K562 (cell line): ENCODE data around the gene SLC35D3.
"Not testable (repeated sequence)": the region's sequence is repeated elsewhere in the genome, so short reads cannot be mapped to it uniquely, and the experiment has no call there.

Source experiments
- CTCF ChIP-seq, 3 experiments: IDR thresholded peaks in 2 of 3; conservative IDR thresholded peaks in 1 of 3; 2 replicates each; pipeline ENCODE4 v1.5.1; 2011 to 2012; ENCODE audit warnings: low read length in 3 of 3, mild to moderate bottlenecking in 3 of 3, control low read depth in 2 of 3, improper control_type of control experiment in 1 of 3, inconsistent platforms in 1 of 3, low read depth in 1 of 3, mixed read lengths in 1 of 3, moderate library complexity in 1 of 3; ENCODE audit not compliant: insufficient read depth in 2 of 3
- GTF2F1 ChIP-seq: IDR thresholded peaks from 2 replicates; pipeline ENCODE4 v1.6.1; 2011; ENCODE audit warnings: low read depth, low read length, improper control_type of control experiment
- MECOM ChIP-seq: fragments of 250-450 bp; sonication (Bioruptor Pico); IDR thresholded peaks from 2 replicates; pipeline ENCODE4 v1.8.0; 2022; ENCODE audit warnings: inconsistent platforms
- SRF ChIP-seq, 2 experiments: fragments of 250-450, 450-650 bp in 1 of 2; sonication (Bioruptor Pico) in 1 of 2; sonication (generic) in 1 of 2; formaldehyde crosslinking; IDR thresholded peaks; 2 replicates each; pipeline versions ENCODE4 v1.5.0 to v1.5.1; 2020 to 2022; ENCODE audit warnings: mild to moderate bottlenecking in 1 of 2, missing genetic modification reagents in 1 of 2
- TF ChIP-seq, protein P1 (sequence below): fragments of 450-650 bp; IDR thresholded peaks from 2 replicates; pipeline ENCODE4 v1.6.1; 2016; ENCODE audit warnings: antibody characterized with exemption
- TF ChIP-seq, protein P2 (sequence below): sonication (generic); formaldehyde crosslinking; IDR thresholded peaks from 2 replicates; pipeline ENCODE4 v1.9.0; 2022; ENCODE audit warnings: mild to moderate bottlenecking, missing genetic modification reagents

DNA sequence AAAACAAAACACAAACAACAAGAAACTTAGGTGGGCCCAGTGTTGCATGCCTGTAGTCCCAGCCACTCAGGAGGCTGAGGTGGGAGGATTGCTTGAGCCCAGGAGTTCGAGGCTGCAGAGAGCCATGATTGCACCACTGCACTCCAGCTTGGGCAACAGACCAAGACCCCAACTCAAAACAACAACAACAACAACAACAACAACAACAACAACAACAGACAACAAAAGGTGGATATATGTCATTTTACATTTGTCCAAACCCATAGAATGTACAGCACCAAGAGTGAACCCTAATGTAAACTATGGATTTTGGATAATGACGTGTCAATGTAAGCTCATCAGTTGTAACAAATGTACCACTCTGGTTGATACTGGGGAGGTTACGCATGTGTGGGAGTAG lies 27.9 kb downstream of the SLC35D3 start:
- not testable (repeated sequence) for TF ChIP-seq CTCF (IDR thresholded peaks at IDR 0.05 in 2 of 3, conservative IDR thresholded peaks at IDR 0.05 in 1 of 3; ENCODE audit: insufficient read depth in 2 of 3, low read depth in 1 of 3, low read length in 3 of 3); MECOM; SRF (CRISPR knock-in tag; IDR thresholded peaks at IDR 0.05); GTF2F1
- TF ChIP-seq, protein P1, sequence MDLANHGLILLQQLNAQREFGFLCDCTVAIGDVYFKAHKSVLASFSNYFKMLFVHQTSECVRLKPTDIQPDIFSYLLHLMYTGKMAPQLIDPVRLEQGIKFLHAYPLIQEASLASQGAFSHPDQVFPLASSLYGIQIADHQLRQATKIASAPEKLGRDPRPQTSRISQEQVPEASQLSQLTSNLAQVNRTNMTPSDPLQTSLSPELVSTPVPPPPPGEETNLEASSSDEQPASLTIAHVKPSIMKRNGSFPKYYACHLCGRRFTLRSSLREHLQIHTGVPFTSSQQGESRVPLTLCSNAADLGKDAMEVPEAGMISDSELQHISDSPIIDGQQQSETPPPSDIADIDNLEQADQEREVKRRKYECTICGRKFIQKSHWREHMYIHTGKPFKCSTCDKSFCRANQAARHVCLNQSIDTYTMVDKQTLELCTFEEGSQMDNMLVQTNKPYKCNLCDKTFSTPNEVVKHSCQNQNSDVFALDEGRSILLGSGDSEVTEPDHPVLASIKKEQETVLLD = not testable (repeated sequence)
- TF ChIP-seq, protein P2, sequence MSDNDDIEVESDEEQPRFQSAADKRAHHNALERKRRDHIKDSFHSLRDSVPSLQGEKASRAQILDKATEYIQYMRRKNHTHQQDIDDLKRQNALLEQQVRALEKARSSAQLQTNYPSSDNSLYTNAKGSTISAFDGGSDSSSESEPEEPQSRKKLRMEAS (CRISPR knock-in tag) = not testable (repeated sequence)
